Right kidney (tissue), 1 donor: Measurements from ENCODE around the gene F13B.
"Not testable (repeated sequence)": the region's sequence is repeated elsewhere in the genome, so short reads cannot be mapped to it uniquely, and the experiment has no call there.

ENCODE experiments used
- DNase-seq: peaks from one replicate; pipeline ENCODE4 v3.0.0-alpha.2; 2016

F13B gene

DNA sequence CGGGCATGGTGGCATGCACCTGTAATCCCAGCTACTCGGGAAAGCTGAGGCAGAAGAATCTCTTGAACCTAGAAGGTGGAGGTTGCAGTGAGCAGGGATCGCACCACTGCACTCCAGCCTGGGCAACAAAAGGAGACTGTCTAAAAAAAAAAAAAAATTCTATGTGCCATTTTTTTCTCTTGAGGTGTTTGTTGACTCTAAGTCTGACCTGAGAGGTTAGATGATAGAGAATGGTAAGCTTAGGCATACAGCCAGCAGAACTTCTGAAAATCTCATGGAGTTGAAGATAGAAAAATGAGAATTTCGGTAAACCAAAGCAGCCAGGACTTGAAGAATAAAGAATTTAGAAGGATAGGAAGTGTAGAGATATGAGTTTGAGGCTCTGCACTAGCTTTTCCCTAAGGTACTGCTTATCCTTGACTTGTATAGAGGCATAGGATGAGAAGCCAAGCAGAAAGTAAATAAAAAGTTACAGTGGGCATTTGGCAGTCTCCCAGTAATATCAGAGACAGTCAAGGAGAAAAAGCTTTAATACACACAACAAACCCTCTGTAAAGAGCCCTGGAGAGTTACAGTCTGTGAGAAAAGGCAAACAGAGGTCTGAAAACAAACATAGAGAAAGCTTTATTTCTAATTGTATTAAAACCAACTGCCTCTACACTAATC, 24.3 kb downstream of the F13B start:
- DNase-seq, result no peak

DNA sequence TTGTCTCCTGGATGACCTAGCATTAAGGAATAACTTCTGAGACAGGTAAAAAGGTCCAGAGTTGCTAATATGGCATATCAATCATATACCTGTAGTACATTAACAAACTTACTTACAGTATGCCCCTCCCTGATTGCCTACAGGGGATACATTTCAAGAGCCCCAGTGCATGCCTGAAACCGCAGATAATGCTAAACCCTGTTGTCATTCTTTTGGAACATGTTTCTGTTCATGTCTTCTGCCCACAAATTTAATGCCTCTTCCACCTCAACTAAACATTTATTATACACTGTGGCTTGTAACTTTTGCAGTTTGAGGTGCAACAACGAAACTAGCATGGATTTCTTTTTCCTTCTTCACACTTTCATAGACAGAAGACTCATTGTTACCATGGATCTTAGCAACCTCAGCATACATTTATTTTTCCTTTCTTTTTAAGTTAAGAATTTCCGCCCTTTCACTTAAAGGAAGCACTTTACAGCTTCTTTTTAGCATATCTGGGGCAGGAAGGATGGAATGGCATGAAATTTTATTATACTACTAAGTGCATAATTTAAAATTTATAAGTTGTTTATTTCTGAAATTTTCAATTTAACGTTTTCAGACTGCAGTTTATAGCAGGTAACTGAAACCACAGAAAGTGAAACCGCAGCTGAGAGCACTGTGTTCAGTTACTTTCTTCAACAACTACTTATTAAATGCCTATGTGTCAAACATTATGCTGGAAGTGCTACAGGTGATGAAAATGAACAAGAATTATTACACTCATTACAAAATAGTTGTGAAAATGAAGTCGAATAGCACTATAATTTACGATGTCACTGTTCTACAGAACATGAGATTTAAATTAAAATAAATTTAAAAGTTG, 25.3 kb downstream of the F13B start:
- DNase-seq, result no peak

DNA sequence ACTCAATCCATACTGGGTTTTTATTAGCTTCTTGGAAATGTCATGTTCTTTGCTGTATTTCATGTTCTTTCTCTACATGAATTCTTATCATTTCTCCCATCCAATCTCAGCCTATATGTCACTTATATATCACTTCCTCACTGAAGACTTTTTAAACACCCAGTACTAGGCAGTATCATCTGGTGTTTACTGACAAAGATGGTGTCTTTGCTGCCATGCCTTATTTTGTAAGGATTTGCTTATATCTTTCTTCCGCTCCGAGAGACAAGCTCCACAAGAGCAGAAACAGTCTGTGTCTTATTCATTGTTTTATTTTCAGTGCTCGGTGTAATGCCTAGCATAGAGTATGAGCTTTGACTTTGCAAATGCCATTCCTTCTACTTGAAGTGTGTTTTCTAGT, 30.2 kb downstream of the F13B start:
- DNase-seq, result no peak

DNA sequence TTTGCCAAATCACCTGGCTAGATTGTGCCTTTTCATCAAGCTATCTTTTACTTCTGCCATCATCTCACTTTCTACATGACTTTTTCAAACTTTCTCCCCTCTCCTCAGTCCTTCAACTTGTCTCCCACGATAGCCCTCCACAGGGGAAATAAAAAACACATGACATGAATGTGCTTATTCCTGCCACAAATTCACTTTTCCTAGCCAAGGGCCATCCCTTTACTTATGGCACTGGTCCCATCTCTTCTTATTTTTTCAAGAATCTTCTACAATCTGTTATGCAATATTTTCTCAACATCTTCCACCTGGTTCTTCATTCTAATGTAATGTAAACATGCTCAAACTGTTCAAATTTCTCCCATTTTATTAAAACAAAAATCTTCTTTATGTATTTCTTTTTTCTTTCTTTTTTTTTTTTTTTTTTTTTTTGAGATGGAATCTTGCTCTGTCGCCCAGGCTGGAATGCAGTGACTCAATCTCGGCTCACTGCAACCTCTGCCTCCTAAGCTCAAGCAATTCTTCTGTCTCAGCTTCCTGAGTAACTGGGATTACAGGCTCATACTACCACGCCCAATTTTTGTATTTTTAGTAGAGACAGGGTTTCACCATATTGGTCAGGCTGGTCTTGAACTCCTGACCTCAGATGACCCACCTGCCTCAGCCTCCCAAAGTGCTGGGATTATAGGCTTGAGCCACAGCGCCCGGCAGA, 32.3 kb downstream of the F13B start:
- DNase-seq, result not testable (repeated sequence)

DNA sequence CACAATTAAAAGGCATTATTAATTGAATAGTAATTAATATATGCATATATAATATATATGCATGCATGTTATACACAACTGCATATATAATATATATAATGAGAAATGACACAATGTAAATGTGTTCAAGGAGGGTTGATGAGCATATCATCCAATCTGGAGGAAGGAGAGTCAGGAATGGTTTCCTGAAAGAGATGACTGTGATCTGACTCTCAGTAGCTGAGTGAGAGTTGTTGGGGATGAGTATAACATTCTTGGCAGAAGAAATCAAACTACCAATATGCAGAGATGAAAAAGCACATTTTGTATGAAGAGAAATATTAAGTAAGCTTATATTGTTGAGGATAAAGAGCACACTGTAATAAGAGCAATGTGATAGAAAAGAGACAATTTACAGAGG, 37.3 kb downstream of the F13B start:
- no peak for DNase-seq

DNA sequence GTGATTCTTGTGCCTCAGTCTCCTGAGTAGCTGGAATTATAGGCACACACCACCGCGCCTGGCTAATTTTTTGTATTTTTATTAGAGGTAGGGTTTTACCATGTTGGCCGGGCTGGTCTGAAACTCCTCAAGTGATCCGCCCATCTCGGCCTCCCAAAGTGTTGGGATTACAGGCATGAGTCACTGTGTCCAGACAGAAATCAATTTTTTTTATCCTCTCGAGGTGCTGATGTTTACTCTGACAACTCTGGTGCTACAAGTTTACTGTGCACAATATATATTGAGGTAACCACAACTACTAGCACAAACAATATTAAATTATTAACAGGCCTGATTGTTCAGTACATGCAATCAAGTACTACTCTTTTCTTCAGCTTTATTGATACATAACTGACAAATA, 39.7 kb downstream of the F13B start:
- no peak for DNase-seq

DNA sequence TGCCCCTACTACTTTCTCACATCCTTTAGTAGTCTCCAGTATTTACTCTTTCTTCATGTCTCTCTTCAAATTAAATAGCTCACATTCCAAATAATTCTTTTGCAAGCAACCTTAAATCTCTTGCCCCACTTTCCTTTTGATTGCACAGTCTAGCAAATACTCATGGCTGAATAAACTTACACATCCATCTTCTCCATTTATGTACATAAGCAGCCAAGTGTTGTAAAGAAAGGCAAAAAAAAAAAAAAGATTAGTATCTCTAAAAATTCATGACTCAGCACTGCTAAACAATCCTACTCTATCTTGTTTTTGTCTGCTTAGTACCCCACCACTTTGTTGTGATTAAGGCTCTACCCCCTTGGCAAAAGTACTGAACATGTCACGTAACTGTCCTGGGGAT, 42.6 kb downstream of the F13B start:
- no peak for DNase-seq

DNA sequence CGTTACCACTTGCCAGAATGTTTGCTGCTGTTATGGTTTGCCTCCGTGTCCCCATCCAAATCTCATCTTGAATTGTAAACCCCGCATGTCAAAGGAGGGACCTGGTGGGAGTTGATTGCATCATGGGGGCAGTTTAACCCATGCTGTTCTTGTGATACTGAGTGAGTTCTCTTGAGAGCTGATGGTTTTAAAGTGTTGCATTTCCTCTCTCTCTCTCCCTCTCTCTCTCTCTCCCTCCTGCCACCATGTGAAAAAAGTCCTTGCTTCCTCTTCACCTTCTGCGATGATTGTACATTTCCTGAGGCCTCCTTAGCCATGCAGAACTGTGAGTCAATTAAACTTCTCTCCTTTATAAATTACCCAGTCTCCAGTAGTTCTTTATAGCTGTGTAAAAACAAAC, 45.3 kb downstream of the F13B start:
- no peak for DNase-seq

DNA sequence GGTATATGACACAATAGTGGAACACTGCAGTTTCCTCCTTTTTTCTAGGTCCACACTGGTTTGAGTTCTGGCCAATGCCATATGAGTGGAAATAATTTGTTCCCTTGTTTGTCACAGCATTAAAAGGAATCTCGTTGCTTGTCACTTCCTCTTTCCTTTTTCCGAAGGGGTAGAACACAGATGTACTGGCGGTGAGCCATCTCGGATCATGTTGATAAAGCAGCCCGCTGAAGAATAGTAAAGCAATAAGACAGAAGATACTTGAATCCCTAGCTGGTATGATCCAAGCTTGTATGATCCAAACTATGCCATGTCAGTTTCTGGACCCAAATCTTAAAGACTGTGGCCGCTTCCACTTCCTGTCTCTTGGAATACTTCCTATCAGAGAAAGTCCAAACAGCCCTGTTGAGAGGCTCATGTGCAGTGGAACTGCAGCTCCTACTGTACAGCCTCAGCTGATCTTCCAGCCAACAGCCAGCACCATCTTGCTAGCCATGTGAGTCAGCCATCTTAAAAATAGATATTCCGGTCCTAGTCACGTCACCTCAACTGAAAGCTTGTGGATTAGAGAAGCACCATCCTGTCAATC, 49.4 kb downstream of the F13B start:
- DNase-seq, result no peak

DNA sequence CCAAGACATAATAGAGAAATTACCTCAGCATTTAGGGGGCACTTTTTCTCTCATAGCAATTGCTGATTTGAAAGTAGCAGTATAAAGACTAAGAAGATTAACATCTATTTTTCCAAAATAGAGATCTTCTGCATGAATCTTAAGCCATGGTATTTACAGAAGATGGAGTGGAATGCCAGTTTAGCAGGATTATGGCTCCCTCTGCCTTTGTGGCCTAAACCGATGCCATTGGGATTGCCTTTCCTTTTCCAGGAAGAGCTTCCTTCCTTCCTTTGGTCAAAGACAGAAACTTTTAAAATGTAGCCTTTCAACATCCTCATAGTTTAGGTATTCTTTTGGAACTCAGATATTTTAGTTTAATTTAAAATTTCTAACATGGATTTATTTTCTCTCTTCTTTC, 50.3 kb downstream of the F13B start:
- no peak for DNase-seq

DNA sequence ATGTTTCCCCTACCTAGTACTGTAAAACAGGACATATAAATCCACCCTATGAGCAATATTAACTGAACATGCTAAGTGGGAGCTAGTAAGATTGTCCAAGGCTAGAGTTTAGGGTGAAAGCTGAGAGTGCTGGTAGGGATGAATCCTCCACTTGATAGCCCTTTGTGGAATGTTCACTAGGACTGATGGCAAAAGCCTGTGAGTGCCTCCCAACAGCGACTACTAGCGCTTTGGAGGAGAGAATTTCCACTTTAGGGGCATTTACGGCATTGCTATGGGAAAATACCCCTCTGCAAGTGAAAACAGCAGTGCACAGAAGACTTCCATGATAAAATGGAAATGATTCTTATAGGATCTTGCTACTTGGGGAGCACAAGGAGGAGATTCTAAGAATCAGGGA, 53.8 kb downstream of the F13B start:
- no peak for DNase-seq

DNA sequence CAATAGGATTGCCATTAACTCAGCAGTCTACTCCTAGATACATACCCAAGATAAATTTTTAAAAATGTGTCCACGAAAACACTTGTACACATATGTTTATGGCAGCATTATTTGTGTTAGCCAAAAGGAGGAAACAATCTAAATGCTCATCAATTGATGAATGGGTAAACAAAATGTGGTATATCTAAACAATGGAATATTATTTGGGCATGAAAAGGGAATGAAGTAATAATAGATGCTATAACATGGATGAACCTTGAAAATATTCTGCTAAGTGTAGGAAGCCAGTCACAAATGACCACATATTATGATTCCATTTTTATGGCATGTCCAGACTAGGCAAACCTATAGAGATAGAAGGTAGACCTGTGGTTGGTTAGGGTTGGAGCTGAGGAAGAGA, 55.4 kb downstream of the F13B start:
- DNase-seq, result no peak

DNA sequence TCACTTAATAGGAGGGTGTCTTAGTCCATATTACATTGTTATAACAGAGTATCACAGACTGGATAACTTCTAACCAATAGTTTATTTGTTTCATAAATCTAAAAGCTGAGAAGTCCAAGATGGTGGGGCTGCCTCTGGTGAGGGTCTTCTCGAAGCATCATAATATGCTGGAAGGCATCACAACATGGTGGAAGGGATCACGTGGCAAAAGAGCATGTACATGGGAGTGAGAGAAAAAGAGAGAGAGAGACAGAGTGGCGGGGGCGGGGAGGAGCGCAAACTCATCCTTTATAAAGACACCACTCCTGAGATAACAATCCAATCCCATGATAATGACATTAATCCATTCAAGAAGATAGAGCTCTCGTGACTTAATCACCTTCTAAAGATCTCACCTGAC, 58.2 kb downstream of the F13B start:
- DNase-seq, result no peak

DNA sequence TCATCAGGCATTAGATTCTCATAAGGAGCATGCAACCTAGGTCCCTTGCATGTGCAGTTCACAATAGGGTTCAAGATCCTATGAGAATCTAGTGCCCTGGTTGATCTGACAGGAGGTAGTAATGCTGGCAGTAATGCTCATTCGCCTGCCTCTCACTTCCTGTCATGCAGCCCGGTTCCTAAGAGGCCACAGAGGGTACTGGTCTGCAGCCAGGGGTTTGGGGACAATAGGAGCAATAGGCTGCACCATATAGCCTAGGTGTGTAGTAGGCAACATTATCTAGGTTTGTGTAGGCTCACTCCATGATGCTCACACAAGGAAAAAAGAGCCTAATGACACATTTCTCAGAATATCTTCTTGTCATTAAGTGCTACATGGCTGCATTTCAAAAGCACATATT, 63.9 kb downstream of the F13B start:
- no peak for DNase-seq

DNA sequence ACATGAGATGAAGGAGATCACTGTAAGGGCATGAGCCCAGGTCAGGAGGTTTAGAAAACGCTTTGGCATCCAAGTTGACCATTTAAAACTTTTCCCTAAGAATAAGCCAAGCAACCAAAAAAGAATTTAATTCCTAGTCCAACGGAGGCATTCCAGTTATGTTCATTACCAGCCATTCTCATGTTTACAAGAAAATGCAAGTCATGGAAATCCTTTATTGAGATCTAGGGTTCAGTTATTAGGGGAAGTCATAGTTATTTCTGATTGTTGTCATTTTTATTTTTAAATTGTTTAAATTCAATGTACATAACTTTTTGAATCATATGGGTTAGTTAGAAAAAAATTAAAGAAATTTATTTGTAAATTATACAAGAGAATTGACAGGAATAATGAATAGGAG, 65.2 kb downstream of the F13B start:
- no peak for DNase-seq

DNA sequence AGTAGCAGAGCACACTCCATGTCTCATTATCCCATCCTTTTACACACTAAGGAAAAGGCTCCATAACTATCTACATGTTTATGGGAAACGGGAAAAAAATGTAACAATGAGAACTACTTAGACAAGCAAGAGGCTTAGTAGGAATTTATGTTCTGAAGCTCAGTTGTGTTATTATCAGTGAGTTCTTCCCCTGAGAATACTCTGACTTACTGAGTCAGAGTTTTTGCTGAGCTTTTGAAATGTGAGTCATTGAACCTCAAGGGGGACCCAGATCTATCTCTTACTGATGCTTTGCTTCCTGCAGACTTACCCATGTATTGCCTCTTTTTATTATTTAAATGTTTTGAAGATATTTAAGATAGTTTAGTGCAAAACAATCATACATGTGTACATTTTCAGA, 69.6 kb downstream of the F13B start:
- DNase-seq, result no peak

DNA sequence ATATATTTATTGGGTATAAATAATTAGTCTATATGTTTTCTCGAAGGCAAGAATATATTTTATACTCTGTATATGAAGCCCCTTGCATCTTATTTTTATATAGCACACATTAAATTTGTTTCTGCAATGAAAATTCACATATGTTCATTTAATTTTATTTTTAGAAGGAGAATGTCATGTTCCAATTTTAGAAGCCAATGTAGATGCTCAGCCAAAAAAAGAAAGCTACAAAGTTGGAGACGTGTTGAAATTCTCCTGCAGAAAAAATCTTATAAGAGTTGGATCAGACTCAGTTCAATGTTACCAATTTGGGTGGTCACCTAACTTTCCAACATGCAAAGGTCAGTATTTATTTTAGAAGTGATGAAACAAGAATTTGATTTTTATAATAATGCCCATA, 73.1 kb downstream of the F13B start:
- no peak for DNase-seq

DNA sequence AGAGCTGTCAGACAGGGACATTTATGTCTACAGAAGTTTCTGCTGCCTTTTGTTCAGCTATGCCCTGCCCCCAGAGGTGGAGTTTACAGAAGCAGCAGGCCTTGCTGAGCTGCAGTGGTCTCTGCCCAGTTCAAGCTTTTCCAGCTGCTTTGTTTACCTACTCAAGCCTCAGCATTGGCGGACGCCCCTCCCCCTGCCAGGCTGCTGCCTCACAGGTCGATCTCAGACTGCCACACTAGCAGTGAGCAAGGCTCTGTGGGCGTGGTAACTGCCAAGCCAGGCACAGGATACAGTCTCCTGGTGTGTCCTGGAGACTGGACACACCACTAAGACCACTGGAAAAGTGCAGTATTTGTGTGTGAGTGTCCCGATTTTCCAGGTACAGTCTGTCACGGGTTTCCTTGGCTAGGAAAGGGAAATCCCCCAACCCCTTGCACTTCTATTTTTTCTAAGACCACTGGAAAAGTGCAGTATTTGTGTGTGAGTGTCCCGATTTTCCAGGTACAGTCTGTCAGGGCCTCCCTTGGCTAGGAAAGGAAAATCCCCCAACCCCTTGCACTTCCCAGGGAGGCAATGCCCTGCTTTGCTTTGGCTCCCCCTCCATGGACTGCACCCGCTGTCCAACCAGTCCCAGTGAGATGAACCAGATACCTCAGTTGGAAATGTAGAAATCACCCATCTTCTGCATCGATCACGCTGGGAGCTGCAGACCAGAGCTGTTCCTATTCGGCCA, 75.0 kb downstream of the F13B start:
- peak; percentile 11 for DNase-seq
